Activated naive CD8-positive, alpha-beta T cell treated with anti-CD3 and anti-CD28 coated beads, Interleukin-2, amount 10 ng/mL, durations not matched to agents 7 days and 5 days (primary cell): ENCODE results near the gene CPNE1. TPM values are rescaled to one million over a fixed set of nuclear protein-coding genes. Genes with fewer than 3 reads are reported as not detected.

Experiments used
- ATAC-seq: fragments of 150-1000 bp; cut with Tn5 transposase; one replicate; pipeline ENCODE4 v1.10.0; 2021; ENCODE audit warnings: low read depth, moderate library complexity
- POLR2A ChIA-PET: fragments of 350-600 bp; sonication (Branson Sonifier 250); formaldehyde crosslinking; loops from one replicate; lab custom pipeline; 2021; ENCODE audit warnings: antibody characterized with exemption; lab: Charles Lee
- DNase-seq: peaks from one replicate; pipeline ENCODE4 v3.0.0; 2021
- H3K27ac Mint-ChIP-seq: one replicate; pipeline ENCODE4 v1.8.0; 2022; ENCODE audit warnings: mild to moderate bottlenecking, mixed read lengths
- H3K27me3 Mint-ChIP-seq: one replicate; pipeline ENCODE4 v1.8.0; 2022; ENCODE audit warnings: mild to moderate bottlenecking, moderate library complexity, mixed read lengths
- H3K36me3 Mint-ChIP-seq: one replicate; pipeline ENCODE4 v1.8.0; 2021; ENCODE audit warnings: mild to moderate bottlenecking, mixed read lengths
- H3K4me1 Mint-ChIP-seq: one replicate; pipeline ENCODE4 v1.8.0; 2021; ENCODE audit warnings: mixed read lengths
- H3K4me3 Mint-ChIP-seq: one replicate; pipeline ENCODE4 v1.8.0; 2022; ENCODE audit warnings: mild to moderate bottlenecking, moderate library complexity, mixed read lengths
- H3K9me3 Mint-ChIP-seq: one replicate; pipeline ENCODE4 v1.8.0; 2021; ENCODE audit warnings: mixed read lengths
- total RNA-seq, 2 experiments: library from RNA; stranded (reverse); gene quantifications; one replicate each; pipeline ENCODE4 v1.2.3, GENCODE V29; 2021

CPNE1 gene
- total RNA-seq, 2 experiments from 2014 or later: 296 to 327 TPM

DNA sequence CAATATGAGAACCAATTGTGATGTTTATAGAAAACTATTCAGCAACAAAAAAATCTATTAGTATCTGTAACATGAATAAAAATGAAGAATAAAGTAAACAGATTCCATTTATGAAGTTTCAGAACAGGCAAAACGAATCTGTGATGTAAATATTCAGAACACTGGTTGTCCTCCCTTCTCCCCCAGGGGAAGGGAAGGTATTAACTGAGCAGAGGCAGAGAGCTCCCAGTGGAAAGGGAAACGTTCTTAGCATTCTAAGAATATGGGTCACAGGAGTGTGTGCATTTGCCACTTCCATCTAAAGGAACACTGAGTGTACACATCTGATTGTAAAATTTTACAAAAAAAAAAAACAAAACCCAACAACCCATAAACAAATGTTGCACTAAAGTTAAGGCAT is 25.9 kb downstream of the CPNE1 start:
- H3K4me1 Mint-ChIP-seq: peaks cover 37% of the 10 kb centered on the region
- H3K27me3 Mint-ChIP-seq: no peaks in the 10 kb centered on the region
- no peaks in the 10 kb centered on the region for H3K9me3 Mint-ChIP-seq
- no peak overlapping the region for H3K27ac Mint-ChIP-seq
- ATAC-seq (no peak), DNase-seq (no peak)
- H3K4me3 Mint-ChIP-seq: no peak overlapping the region
- POLR2A ChIA-PET: no interaction called here
- H3K36me3 Mint-ChIP-seq: peaks cover 10% of the 10 kb centered on the region

DNA sequence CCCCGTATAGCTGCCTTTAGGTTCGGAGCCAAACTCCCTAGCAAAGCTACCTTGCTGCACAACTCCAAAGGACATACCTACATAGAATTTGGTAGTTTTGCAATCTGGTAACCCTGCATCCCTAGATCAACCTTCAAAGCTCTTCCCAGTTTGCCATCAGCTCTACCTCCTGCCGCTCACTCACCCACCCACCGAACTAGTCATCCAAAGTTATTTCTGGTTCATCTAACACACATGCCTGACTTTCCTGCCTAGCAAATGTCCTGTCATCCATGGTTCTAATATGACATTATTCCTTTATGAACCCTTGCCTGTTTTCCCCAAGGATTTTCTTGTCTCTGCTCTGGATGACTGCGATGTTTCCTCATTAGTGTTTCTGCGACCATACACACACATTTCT is 27.4 kb downstream of the CPNE1 start:
- no peak overlapping the region for H3K4me3 Mint-ChIP-seq
- peaks cover 8% of the 10 kb centered on the region for H3K36me3 Mint-ChIP-seq
- no peaks in the 10 kb centered on the region for H3K27me3 Mint-ChIP-seq
- no peaks in the 10 kb centered on the region for H3K9me3 Mint-ChIP-seq
- POLR2A ChIA-PET: interaction anchor here (1.0 kb wide), 1 partner anchor 38 kb away, joined by 3 read pairs; no protein-coding TSS in a partner anchor
- DNase-seq: no peak
- peak overlapping the region; percentile 66 for H3K27ac Mint-ChIP-seq
- no peak for ATAC-seq
- peaks cover 29% of the 10 kb centered on the region for H3K4me1 Mint-ChIP-seq

DNA sequence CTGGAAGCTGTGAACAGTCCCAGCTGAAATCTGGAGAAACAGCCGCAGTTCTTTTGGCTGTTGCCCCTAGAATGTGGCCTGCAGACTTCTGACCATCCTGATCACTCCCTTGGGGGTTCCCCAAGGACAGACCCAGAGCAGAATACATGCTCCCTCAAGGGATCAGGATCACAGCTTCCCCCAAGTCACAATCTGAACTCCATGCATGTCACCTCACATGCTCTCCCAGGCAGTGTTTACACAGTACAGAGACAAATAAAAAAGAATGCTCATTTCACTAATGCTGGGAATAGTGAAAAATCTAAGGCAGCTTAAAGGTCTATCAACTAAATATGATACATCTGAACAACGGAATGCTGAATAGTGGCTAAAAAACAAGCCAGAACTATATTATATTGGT is 28.6 kb downstream of the CPNE1 start:
- no peaks in the 10 kb centered on the region for H3K27me3 Mint-ChIP-seq
- H3K4me3 Mint-ChIP-seq: no peak overlapping the region
- DNase-seq: no peak
- H3K4me1 Mint-ChIP-seq: peaks cover 25% of the 10 kb centered on the region
- ATAC-seq: no peak
- no peaks in the 10 kb centered on the region for H3K9me3 Mint-ChIP-seq
- POLR2A ChIA-PET: no interaction called here
- peaks cover 6% of the 10 kb centered on the region for H3K36me3 Mint-ChIP-seq
- H3K27ac Mint-ChIP-seq: no peak overlapping the region

DNA sequence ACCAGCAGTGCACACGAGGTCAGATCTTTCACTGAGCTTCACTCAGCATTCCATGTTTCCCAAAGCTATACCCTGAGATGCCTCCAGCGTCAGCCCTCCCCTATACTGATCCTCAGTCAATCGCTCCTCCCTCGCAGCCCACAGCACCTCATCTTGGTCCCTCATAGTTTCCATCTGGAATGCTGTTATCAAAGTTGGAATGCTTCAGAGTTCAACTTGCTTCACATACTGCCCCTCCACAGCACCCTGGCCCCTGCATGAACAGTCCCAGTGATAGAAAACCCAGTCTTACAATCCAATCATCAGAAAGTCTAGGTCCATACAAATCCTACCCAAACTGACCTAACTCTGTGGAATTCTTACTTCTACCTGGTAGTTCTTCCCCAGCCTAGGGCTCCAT is 29.0 kb downstream of the CPNE1 start:
- Mint-ChIP-seq H3K9me3 (no peaks in the 10 kb centered on the region), H3K27ac (peak overlapping the region; percentile 11), H3K36me3 (peaks cover 4% of the 10 kb centered on the region), H3K4me1 (peaks cover 22% of the 10 kb centered on the region), H3K4me3 (no peak overlapping the region), H3K27me3 (no peaks in the 10 kb centered on the region)
- no peak for ATAC-seq
- POLR2A ChIA-PET: no interaction called here
- DNase-seq: no peak

DNA sequence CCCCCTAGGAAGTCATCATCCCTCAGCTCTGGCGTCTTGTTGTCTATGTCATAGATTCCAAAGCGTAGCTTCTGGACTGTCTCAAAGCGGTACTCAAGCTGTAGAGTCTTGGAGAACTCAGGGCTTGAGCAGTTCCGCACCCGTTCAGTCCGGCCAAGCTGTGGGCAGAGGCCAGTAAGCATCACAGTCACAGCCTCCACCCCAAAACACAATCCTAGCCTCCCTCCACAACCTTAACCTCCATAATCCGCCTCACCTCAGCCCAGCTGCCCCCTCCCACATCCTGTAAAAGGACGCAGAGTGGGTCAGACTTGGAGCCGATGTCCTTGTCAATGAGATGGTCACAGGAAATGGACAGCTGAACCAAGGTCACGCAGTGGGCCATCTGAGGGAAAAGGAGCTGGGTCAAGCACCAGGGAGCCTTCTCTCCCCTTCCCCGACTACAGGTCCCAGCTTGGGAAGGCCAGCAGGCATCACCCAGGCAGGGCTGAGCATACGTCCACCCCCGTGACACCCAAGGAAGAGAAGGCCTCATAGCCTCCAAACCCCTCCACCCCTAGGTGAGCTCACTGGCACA is 32.1 kb downstream of the CPNE1 start:
- no peak overlapping the region for H3K27ac Mint-ChIP-seq
- H3K36me3 Mint-ChIP-seq: peaks cover 8% of the 10 kb centered on the region
- ATAC-seq: no peak
- no peaks in the 10 kb centered on the region for H3K9me3 Mint-ChIP-seq
- POLR2A ChIA-PET: interaction anchor here (0.5 kb wide), 1 partner anchor 16 kb away, joined by 3 read pairs; no protein-coding TSS in a partner anchor
- H3K4me3 Mint-ChIP-seq: no peak overlapping the region
- no peaks in the 10 kb centered on the region for H3K27me3 Mint-ChIP-seq
- H3K4me1 Mint-ChIP-seq: peaks cover 9% of the 10 kb centered on the region
- no peak for DNase-seq

DNA sequence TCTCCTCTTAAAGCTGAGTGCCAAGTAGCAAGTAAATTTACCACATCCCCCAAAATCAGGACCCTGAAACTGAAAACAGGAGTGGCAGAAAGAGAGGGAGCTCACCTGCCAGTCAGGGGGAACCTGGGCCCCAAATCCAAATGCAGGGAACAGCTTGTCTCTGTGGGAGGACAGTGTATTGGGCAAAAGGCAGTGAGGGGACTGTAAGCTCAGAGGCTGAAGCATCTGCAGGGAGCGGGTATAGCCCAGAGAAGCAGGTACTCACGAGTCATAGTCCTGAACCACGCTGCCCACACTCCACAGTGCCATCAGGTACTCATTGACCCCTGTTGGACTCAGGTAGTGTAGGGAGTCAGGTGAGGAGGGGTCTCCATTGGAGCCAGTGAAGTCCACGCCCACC is 34.1 kb downstream of the CPNE1 start:
- DNase-seq (no peak), ATAC-seq (no peak)
- Mint-ChIP-seq H3K4me3 (no peak overlapping the region), H3K27me3 (no peaks in the 10 kb centered on the region), H3K9me3 (no peaks in the 10 kb centered on the region), H3K4me1 (peaks cover 5% of the 10 kb centered on the region), H3K36me3 (peaks cover 17% of the 10 kb centered on the region), H3K27ac (no peak overlapping the region)
- POLR2A ChIA-PET: interaction anchor here (0.5 to 1.7 kb wide), 6 partner anchors 11 to 112 kb away, joined by 3 to 6 read pairs (median 4); partner anchors contain the start of gene RBM39

DNA sequence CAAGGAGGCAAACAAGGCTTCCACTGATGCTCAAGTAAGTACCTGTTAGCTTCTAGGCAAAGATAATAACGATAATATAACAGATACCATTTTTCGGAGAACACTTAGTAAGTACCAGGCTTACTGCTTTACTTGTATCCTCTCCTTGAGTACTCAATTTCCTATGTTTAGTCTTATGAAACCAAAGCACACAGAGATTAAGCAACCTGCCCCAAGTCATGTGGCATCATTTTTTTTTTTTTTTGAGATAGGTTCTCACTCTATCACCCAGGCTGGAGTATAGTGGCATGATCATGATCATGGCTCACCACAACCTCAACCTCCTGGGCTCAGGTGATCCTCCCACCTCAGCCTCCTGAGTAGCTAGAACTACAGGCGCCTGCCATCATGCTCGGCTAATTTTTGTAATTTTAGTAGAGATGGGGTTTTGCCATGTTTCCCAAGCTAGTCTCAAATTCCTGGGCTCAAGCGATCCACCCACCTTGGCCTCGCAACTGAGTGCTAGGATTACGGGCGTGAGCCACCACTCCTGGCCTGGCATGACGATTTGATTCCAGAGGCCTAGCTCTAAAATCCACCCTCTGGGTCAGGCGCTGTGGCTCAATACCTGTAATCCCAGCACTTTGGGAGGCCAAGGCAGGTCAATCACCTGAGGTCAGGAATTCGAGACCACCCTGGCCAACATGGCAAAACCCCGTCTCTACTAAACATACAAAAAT is 35.1 kb downstream of the CPNE1 start:
- Mint-ChIP-seq H3K4me1 (peaks cover 2% of the 10 kb centered on the region), H3K4me3 (no peak overlapping the region), H3K27ac (no peak overlapping the region), H3K36me3 (peaks cover 22% of the 10 kb centered on the region), H3K9me3 (no peaks in the 10 kb centered on the region), H3K27me3 (no peaks in the 10 kb centered on the region)
- ATAC-seq (no peak), DNase-seq (no peak)
- POLR2A ChIA-PET: interaction anchor here (0.6 to 1.9 kb wide), 4 partner anchors 10 to 113 kb away, joined by 3 to 5 read pairs (median 4); partner anchors contain the start of gene RBM39

DNA sequence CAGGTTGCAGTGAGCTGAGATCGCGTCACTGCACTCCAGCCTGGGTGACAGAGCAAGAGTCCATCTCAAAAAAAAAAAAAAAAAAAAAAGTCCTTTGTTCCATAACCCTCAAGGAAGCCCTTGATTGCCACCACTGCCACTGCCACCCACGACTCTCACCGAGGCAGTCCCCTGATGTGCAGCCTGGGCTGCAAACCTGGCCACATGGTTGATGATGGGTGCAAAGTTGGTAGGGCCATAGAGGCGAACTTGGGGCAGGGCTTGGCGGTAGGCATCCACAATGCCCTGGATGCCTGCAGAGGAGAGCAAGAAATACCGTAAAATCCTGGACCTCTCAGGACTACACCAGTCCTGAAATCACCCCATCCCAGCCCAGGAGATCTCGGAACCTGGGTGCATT is 37.6 kb downstream of the CPNE1 start:
- Mint-ChIP-seq H3K9me3 (no peaks in the 10 kb centered on the region), H3K4me3 (no peak overlapping the region), H3K4me1 (peaks cover 2% of the 10 kb centered on the region), H3K27me3 (no peaks in the 10 kb centered on the region), H3K27ac (no peak overlapping the region), H3K36me3 (peaks cover 22% of the 10 kb centered on the region)
- POLR2A ChIA-PET: no interaction called here
- DNase-seq (peak; percentile 15), ATAC-seq (no peak)

DNA sequence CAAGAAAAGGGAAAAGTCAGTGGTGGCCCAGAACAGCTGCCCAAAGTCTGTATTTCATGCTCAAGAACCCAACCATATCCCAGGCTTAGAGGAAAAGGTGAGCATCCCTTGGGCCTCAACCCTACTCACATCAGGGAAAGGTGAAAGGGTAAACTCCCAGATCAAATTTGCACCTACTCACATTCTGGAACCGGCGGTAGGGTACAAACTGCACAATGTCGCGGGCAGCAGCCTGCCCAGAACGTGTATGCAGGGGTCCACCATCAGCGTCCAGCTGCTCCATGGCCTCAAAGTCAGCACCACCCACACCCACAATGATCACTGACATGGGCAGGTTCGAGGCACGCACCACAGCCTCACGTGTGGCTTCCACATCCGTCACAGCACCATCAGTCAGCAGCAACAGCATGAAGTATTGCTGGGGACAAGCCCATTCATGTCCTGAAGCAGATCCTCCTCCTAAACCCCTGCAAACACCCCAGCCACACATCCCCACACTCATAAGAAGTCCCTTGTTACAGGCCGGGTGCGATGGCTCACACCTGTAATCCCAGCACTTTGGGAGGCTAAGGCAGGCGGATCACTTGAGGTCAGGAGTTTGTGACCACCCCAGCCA is 38.2 kb downstream of the CPNE1 start:
- Mint-ChIP-seq H3K27me3 (no peaks in the 10 kb centered on the region), H3K9me3 (no peaks in the 10 kb centered on the region), H3K4me3 (no peak overlapping the region), H3K27ac (peak overlapping the region; percentile 40), H3K4me1 (peaks cover 2% of the 10 kb centered on the region), H3K36me3 (peaks cover 23% of the 10 kb centered on the region)
- POLR2A ChIA-PET: no interaction called here
- DNase-seq: peak; percentile 16
- ATAC-seq: no peak

DNA sequence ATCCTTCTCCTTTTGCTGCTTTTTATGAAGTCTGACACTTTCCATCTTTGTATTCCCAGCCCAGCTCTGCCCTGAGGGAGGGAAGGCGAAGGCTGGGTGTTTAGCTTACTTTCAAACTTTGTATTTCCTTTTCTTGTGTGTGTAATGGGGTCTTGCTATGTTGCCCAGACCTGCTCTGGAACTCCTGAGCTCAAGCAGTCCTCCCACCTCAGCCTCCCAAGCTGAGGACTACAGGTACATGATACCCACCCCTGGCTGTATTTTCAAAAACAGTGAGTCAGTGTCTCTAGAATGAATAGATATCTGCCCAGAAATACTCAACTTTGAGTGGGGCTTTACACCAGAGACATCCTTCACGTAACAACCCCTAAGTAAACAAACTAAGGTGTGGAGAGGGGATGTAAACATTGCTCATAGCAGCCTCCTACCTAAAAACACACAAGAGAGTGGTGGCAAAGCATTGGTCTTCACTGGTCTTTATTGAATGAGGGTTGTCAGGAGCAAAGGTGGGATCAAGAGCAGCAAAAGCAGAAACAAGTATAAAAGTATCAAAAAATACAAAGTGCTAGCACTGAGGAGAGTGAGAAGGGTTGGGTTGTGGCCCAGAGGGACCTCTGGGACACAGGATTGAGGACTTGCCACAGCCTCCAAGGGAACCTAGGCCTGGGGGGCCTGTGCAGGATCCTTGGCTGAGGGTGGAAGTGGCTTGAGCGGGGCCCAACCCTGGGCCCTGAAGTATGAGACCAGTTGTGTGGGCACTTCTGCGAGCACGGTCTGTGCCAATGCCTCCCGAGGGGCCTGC is 38.9 kb downstream of the CPNE1 start:
- Mint-ChIP-seq H3K4me1 (peaks cover 2% of the 10 kb centered on the region), H3K27ac (no peak overlapping the region), H3K27me3 (no peaks in the 10 kb centered on the region), H3K9me3 (no peaks in the 10 kb centered on the region), H3K4me3 (no peak overlapping the region), H3K36me3 (peaks cover 24% of the 10 kb centered on the region)
- no peak for ATAC-seq
- peak; percentile 8 for DNase-seq
- POLR2A ChIA-PET: no interaction called here

DNA sequence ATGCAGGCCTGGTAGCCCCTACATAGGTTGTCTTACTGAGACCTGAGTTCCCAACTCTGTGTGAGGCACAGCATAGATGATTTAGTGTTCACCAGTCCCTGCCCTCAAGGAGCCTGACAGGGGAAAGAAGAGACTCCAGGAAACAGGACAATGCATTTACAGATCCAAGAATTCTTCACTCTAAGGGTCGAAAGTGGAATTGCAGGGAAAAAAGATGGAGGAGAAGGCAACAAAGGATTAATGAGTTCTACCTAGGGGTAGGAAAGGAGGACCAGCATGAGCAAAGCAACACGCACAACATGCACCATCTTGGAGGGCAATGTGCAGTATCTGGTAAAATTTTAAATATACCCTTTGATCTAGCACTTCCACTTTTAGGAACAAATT is 43.1 kb downstream of the CPNE1 start:
- DNase-seq (no peak), ATAC-seq (no peak)
- Mint-ChIP-seq H3K9me3 (no peaks in the 10 kb centered on the region), H3K36me3 (peaks cover 11% of the 10 kb centered on the region), H3K27me3 (no peaks in the 10 kb centered on the region), H3K27ac (no peak overlapping the region), H3K4me3 (no peak overlapping the region), H3K4me1 (peaks cover 13% of the 10 kb centered on the region)
- POLR2A ChIA-PET: no interaction called here

DNA sequence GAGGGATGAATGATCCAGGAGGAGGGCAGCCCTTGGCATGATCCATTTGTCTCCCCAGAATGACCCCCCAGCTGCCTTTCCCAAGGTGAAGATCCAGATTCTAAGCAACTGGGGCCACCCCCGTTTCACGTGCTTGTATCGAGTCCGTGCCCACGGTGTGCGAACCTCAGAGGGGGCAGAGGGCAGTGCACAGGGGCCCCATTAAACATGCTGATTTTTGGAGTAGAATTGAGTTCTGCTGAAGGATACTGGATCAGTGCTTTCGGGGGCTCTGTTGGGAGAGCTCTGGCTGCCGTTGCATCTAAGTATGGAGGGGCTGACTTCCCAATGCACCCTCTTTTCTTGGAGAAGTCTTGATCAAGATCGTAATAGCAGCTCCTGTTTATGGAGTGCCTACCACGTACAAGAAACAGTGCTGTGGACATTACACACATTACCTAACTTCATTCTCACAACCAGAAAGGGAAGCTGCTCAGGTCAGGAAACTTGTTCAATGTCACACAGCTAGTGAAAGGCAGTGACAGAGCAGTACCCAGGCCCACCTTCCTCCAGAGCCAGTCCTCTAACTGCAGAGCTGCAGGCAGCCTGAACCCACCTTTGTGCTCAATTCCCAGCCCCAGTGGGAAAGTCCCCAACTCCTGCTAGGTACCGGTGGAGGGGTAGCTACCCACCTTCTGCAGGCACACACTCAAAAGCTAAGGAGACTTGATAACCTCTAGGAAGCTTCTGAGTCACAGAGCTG is 43.7 kb downstream of the CPNE1 start:
- Mint-ChIP-seq H3K36me3 (peaks cover 10% of the 10 kb centered on the region), H3K27me3 (no peaks in the 10 kb centered on the region), H3K4me1 (peaks cover 13% of the 10 kb centered on the region), H3K27ac (no peak overlapping the region), H3K4me3 (no peak overlapping the region), H3K9me3 (no peaks in the 10 kb centered on the region)
- ATAC-seq (no peak), DNase-seq (peak; percentile 21)
- POLR2A ChIA-PET: no interaction called here
